Measurements from ENCODE around the gene SPRR2D. TPM values are rescaled to one million over a fixed set of nuclear protein-coding genes. Genes with fewer than 3 reads are reported as not detected.
"Not testable (repeated sequence)": the region's sequence is repeated elsewhere in the genome, so short reads cannot be mapped to it uniquely, and the experiment has no call there.

SPRR2D gene
- total RNA-seq, 1 experiment from 2014 or later = not detected

DNA sequence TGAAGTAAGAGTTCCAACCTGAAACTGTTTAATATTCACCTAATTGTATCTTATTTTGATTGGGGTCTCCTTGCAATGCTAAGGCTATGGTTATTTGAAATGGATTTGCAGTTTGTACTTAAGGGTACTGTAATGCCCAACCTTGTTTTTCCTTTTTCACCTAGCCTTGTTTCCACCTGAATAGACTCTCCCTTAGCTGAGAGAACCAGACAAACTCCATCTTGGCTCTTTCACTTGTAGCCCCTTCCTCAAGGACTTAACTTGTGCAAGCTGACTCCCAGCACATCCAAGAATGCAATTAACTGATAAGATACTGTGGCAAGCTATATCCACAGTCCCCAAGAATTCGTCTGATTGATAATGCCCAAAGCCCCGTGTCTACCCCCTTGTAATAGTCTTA lies 19.1 kb downstream of the SPRR2D start:
- DNase-seq (ENCODE audit: low spot score) = not testable (repeated sequence)

DNA sequence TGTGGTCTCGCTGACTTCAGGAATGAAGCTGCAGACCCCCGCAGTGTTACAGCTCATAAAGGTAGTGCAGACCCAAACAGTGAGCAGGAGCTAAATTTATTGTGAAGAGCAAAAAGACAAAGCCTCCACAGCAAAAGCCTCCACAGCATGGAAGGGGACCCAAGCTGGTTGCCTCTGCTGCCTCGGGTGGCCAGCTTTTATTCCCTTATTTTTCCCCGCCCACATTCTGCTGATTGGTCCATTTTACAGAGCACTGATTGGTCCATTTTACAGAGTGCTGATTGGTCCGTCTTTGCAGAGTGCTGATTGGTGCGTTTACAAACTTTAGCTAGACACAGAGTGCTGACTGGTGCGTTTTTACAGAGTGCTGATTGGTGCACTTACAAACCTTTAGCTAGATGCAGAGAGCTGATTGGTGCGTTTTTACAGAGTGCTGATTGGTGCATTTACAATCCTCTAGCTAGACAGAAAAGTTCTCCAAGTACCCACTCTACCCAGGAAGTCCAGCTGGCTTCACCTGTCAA lies 29.6 kb downstream of the SPRR2D start:
- not testable (repeated sequence) for DNase-seq (ENCODE audit: low spot score)

DNA sequence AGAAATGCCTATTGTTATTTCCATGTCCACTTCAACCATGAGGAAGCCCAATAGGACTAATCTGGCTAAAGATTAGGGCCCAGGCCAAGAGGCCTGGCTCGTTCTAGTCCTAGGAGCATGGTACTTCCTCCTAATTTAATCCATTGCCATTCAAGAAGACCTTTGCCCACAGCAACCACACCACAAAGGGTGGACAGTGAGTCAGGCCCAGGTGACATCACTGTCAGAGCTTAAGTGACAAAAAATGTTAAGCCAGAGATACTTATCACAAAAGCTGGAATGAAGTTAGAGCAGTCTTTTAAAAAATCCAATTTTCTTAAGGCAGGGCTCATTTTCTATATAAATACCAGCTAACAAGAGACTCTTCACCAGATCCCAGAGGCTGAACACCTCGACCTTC lies 39.5 kb downstream of the SPRR2D start, which contains the start of gene SPRR3:
Gene SPRR3, plus strand, starts transcription at position 368 of the 400 bp plus-strand sequence. CDS start 1,272 bp downstream, outside the sequence.
- DNase-seq (ENCODE audit: low spot score) = peak; percentile 43

- DNase-seq (ENCODE audit: low spot score) = no peak
Measured at GRCh38 chr1:153000294-153000693, 40.6 kb downstream of the SPRR2D start.

DNA sequence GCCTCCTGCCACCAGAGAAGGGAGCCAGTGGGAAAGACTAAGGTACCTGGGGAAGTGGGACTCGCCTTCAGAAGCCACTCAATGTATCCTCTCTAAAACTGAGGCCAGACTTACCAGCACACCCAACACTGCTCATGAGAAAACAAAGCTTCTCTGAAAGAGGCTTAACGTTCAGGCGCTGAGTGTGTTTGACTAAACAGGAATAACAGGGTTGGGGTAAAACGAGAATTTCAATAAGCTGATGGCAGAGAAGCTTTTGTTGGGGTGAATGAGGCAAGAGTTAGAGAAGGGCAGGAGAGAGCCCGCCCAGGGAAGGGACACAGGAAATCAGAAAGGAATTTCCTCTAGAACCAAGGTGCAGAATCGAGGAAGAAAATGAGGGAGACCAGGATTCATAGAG lies 41.1 kb downstream of the SPRR2D start:
- no peak for DNase-seq (ENCODE audit: low spot score)

DNA sequence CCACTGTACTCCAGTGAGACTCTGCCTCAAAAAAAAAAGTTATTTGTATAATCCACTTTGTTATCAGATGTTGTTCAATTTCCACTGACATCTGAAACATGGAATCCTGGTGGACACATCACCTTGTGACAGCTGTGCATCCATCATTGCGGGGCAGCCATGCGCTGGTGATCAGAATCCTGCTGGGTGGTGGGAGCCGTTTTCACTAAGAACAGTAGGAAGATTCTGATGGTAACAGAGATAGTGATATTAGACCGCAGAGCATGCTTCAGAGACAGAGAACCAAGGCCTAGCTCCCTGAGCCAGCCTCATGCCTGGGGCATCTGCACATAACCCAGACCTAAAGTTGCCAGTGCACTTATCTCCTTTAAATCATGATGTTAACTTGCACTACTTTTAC lies 42.4 kb downstream of the SPRR2D start:
- DNase-seq (ENCODE audit: low spot score) = no peak

DNA sequence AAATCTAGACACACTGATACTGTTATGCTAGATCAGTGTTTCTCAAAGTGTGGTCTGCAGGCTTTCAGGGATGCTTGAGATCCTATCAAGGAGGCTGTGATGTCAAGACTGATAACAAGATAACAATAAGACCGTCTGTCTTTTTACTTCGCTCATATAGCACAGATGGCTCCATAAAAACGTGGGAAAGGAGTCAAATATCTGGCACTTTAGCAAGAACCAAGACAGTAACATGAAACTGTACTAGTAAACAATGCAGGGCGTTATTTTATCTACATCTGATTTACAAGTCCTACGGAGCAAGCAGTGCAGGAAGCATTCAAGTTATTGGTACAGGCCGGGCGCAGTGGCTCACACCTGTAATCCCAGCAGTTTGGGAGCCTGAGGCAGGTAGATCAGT lies 43.0 kb downstream of the SPRR2D start:
- DNase-seq (ENCODE audit: low spot score) = no peak

DNA sequence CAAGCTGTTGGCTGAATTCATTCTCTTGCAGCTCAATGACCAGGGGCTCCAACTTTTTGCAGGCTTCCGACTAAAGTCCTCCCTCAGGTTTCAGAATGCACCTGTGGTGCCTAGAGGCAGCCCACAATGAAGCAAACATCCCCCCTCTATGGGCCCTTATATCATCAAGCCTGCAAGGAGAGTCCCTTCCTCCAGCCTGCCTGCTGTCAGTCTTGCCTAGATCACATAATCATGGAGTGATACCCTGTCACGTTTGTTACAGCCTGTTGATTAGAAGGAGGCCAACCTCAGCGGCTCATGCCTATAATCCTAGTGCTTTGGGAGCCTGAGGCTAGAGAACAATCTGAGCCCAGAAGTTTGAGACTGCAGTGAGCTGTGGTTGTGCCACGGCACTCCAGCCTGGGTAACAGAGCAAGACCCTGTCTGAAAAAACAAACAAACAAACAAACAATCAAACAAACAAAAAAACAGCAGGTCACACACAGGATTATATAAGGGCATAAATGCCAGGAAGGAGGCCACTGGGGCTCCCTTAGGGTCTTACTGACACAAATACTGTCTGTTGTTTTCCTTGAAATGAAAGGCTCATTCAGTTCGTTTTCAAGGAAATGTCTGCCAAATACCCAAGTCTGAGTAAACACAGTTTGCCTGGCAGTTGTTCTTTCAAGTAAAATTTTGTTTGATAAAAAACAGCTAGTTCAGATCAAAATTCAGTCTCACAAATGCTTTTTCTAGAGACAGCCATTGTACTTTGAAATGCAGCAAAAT lies 44.1 kb downstream of the SPRR2D start:
- no peak for DNase-seq (ENCODE audit: low spot score)

GRCh38 chr1:152995842-152996241 lies 45.1 kb downstream of the SPRR2D start:
- DNase-seq (ENCODE audit: low spot score) = no peak

DNA sequence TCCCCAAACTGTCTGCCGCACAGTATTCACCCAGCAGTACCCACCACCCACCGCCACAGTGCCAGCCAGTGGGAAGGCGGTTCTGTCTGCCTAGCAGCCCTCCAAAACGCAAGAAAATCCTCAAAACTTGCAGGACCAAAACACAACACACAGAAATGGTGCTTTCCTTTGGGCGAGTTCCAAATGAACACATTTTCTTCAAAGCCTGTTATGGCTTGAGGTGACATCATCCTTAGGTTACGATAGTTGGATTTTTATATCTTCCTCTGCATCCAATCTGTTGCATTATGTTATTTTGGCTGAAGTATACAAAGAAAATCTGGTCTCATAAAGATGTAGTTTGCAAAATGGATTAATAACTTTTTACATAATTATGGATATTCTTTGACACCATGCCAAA lies 47.7 kb downstream of the SPRR2D start:
- no peak for DNase-seq (ENCODE audit: low spot score)

Small RNA genes lying within 50 kb of the gene (small RNA-seq; reads per million reads assigned to genes)
- gene AL356867.1 = not detected
- not detected for gene RF00322

Other genes with a start within 250 kb of the SPRR2D start
- not detected in 2 replicates for gene LCE1D, start 244.4 kb downstream of the SPRR2D start, total RNA-seq (2014; rRNA removed; shearing (Covaris generic))
- gene LCE1C, start 234.5 kb downstream of the SPRR2D start, total RNA-seq (2014; rRNA removed; shearing (Covaris generic)) = not detected in 2 replicates
- gene LCE1B, start 229.1 kb downstream of the SPRR2D start, total RNA-seq (2014; rRNA removed; shearing (Covaris generic)) = not detected in 2 replicates
- not detected in 2 replicates for gene LCE1A, start 213.6 kb downstream of the SPRR2D start, total RNA-seq (2014; rRNA removed; shearing (Covaris generic))
- gene LCE6A, start 198.3 kb downstream of the SPRR2D start, total RNA-seq (2014; rRNA removed; shearing (Covaris generic)) = not detected in 2 replicates
- gene LCE7A, start 181.1 kb downstream of the SPRR2D start, total RNA-seq (2014; rRNA removed; shearing (Covaris generic)) = not detected in 2 replicates
- not detected in 2 replicates for gene SMCP, start 162.8 kb downstream of the SPRR2D start, total RNA-seq (2014; rRNA removed; shearing (Covaris generic))
- 2.0 and 2.2 TPM in 2 replicates for gene IVL, start 132.6 kb downstream of the SPRR2D start, total RNA-seq (2014; rRNA removed; shearing (Covaris generic))
- not detected in 2 replicates for gene SPRR5, start 93.9 kb downstream of the SPRR2D start, total RNA-seq (2014; rRNA removed; shearing (Covaris generic))
- gene SPRR4, start 70.5 kb downstream of the SPRR2D start, total RNA-seq (2014; rRNA removed; shearing (Covaris generic)) = not detected in 2 replicates
- gene SPRR1A, start 57.0 kb downstream of the SPRR2D start, total RNA-seq (2014; rRNA removed; shearing (Covaris generic)) = not detected in 2 replicates
- 0.10 and 0.20 TPM in 2 replicates for gene SPRR3, start 39.4 kb downstream of the SPRR2D start, total RNA-seq (2014; rRNA removed; shearing (Covaris generic))
- gene SPRR1B, start 9.9 kb downstream of the SPRR2D start, total RNA-seq (2014; rRNA removed; shearing (Covaris generic)) = 0.57 and 1.9 TPM in 2 replicates
- not detected in 2 replicates for gene SPRR2A, start 16.4 kb upstream of the SPRR2D start, total RNA-seq (2014; rRNA removed; shearing (Covaris generic))
- not detected in 2 replicates for gene SPRR2B, start 30.5 kb upstream of the SPRR2D start, total RNA-seq (2014; rRNA removed; shearing (Covaris generic))
- not detected in 2 replicates for gene SPRR2E, start 53.4 kb upstream of the SPRR2D start, total RNA-seq (2014; rRNA removed; shearing (Covaris generic))
- not detected in 2 replicates for gene SPRR2F, start 72.4 kb upstream of the SPRR2D start, total RNA-seq (2014; rRNA removed; shearing (Covaris generic))
- gene SPRR2G, start 109.8 kb upstream of the SPRR2D start, total RNA-seq (2014; rRNA removed; shearing (Covaris generic)) = not detected in 2 replicates
- not detected in 2 replicates for gene LELP1, start 162.3 kb upstream of the SPRR2D start, total RNA-seq (2014; rRNA removed; shearing (Covaris generic))
- gene PRR9, start 176.5 kb upstream of the SPRR2D start, total RNA-seq (2014; rRNA removed; shearing (Covaris generic)) = not detected in 2 replicates
- gene LORICRIN, start 218.6 kb upstream of the SPRR2D start, total RNA-seq (2014; rRNA removed; shearing (Covaris generic)) = not detected in 2 replicates

Measured in HT-29 (cell line).